Measurements from ENCODE around the gene MAPT.

Gene MAPT

DNA sequence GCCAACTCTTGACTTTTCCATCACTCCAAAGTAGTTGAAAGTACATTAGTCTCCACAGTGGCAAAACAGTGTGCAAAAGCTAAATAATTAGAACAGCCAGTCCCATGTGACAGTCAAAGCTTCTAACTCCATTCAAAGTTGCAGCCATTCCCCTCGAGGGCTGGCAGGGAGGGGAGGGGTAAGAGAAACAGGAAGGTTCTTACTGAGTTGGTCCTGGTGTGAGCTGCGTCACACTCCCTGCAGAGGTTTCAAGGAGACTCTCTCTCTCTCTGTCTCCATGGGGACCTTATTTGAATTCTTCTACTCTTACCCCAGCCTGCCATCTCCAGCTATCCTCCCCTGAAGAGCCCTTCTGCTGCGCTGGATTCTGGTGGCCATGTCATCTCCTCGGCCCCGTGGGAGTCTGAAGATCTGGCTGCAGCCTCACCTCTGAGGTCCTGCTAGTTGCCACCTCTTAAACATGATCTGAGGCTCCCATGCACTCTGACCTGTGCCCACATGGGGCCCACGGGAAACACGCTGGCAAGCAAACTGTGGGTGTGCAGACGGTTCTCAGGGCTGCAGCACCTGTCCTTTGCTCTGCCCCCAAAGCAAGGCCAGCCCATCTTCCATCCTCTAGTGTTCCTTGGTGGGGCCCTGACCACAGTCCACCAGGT is 81.4 kb downstream of the MAPT start:
- Histone ChIP-seq H4K20me1 (ENCODE audit: insufficient read depth, low read length) (no peaks in the 10 kb centered on the region), H3K9ac (ENCODE audit: low read depth, low read length) (no peak overlapping the region), H3K4me3 (ENCODE audit: low read depth in 1 of 2, low read length in 2 of 2) (no peak overlapping the region), H3K4me1 (ENCODE audit: insufficient read depth, low read length) (no peaks in the 10 kb centered on the region), H3K79me2 (ENCODE audit: insufficient read depth, low read length) (no peaks in the 10 kb centered on the region), H2AFZ (ENCODE audit: low read depth, low read length) (no peak overlapping the region), H3K27ac (ENCODE audit: low read length) (no peak overlapping the region), H3K4me2 (ENCODE audit: insufficient read depth, low read length) (no peak overlapping the region), H3K27me3 (ENCODE audit: insufficient read depth, low read length, poor library complexity) (peaks cover 3% of the 10 kb centered on the region), H3K9me3 (ENCODE audit: insufficient read depth, low read length, severe bottlenecking) (no peaks in the 10 kb centered on the region), H3K36me3 (ENCODE audit: insufficient read depth, low read length) (no peaks in the 10 kb centered on the region)
- TF ChIP-seq, protein P1, sequence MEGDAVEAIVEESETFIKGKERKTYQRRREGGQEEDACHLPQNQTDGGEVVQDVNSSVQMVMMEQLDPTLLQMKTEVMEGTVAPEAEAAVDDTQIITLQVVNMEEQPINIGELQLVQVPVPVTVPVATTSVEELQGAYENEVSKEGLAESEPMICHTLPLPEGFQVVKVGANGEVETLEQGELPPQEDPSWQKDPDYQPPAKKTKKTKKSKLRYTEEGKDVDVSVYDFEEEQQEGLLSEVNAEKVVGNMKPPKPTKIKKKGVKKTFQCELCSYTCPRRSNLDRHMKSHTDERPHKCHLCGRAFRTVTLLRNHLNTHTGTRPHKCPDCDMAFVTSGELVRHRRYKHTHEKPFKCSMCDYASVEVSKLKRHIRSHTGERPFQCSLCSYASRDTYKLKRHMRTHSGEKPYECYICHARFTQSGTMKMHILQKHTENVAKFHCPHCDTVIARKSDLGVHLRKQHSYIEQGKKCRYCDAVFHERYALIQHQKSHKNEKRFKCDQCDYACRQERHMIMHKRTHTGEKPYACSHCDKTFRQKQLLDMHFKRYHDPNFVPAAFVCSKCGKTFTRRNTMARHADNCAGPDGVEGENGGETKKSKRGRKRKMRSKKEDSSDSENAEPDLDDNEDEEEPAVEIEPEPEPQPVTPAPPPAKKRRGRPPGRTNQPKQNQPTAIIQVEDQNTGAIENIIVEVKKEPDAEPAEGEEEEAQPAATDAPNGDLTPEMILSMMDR (IDR thresholded peaks at IDR 0.05; ENCODE audit: borderline replicate concordance, extremely low read depth, low read length, poor library complexity, severe bottlenecking): no peak
- TF ChIP-seq EZH2 (IDR thresholded peaks at IDR 0.05; ENCODE audit: borderline replicate concordance, low read depth, low read length, severe bottlenecking): no peak
- ATAC-seq (ENCODE audit: insufficient read depth, low read depth): no peak
- no peak for DNase-seq

DNA sequence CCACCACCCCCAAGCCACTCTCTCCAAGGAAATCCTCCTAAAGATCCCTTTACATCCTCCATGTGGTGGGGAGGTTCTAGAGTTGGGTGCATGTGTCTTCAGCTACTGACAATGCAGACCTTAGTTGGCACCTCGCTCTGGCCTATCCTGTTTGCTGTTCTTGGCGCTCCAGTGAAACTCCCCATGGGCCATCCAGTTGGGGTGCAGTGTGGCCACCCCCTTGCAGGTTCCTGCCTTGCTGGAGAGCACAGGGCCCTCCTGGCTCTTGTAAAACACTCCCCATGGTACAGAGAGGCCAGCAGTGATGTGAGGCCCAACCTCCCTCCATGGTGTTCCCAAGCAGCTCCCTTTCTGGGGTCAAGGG is 82.0 kb downstream of the MAPT start:
- H3K27me3 ChIP-seq (ENCODE audit: insufficient read depth, low read length, poor library complexity): peaks cover 4% of the 10 kb centered on the region
- no peaks in the 10 kb centered on the region for H4K20me1 ChIP-seq (ENCODE audit: insufficient read depth, low read length)
- no peak overlapping the region for H2AFZ ChIP-seq (ENCODE audit: low read depth, low read length)
- no peaks in the 10 kb centered on the region for H3K9me3 ChIP-seq (ENCODE audit: insufficient read depth, low read length, severe bottlenecking)
- H3K4me2 ChIP-seq (ENCODE audit: insufficient read depth, low read length): no peak overlapping the region
- no peaks in the 10 kb centered on the region for H3K36me3 ChIP-seq (ENCODE audit: insufficient read depth, low read length)
- DNase-seq: no peak
- H3K27ac ChIP-seq (ENCODE audit: low read length): no peak overlapping the region
- H3K4me1 ChIP-seq (ENCODE audit: insufficient read depth, low read length): no peaks in the 10 kb centered on the region
- H3K79me2 ChIP-seq (ENCODE audit: insufficient read depth, low read length): no peaks in the 10 kb centered on the region
- TF ChIP-seq, protein P1 (IDR thresholded peaks at IDR 0.05; ENCODE audit: borderline replicate concordance, extremely low read depth, low read length, poor library complexity, severe bottlenecking): no peak
- no peak for TF ChIP-seq EZH2 (IDR thresholded peaks at IDR 0.05; ENCODE audit: borderline replicate concordance, low read depth, low read length, severe bottlenecking)
- H3K9ac ChIP-seq (ENCODE audit: low read depth, low read length): no peak overlapping the region
- H3K4me3 ChIP-seq (ENCODE audit: low read depth in 1 of 2, low read length in 2 of 2): no peak overlapping the region
- no peak for ATAC-seq (ENCODE audit: insufficient read depth, low read depth)

DNA sequence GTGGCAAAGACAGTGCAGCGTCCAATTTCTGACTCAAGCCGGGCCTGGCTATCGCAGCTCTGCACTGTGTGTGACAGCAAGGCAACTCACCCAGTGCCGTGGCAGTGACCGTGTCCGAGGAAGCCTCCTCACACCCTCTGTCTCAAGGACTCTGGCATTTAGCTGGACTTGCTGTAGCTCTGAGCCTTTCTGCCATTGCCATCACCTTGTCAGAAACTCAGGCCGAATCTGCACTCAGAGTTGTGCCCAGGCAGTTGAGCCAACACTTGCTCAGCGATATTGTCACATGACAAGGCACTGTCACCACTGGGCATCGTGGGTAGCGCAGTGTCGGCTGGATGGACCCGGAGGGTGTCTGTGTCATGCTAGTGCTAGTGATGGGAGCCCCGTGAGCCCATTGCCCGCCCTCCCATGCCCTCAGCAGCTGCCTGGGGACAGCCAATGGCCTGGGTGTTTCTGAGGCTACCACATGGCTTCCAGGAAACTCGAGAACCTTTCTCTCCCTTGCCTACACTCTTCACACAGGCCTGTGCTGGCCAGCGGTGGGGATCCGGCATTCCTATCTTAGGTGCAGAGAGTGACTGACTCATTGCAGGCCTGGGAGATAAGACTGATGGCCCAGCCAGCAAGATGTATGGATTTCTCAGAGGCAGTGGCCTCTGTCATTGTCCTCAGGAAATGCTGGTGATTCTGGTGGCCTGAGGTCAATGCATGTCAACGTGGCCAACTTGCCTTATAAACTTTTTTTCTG is 82.6 kb downstream of the MAPT start:
- H3K27ac ChIP-seq (ENCODE audit: low read length): no peak overlapping the region
- no peaks in the 10 kb centered on the region for H3K9me3 ChIP-seq (ENCODE audit: insufficient read depth, low read length, severe bottlenecking)
- H3K27me3 ChIP-seq (ENCODE audit: insufficient read depth, low read length, poor library complexity): peaks cover 4% of the 10 kb centered on the region
- no peak overlapping the region for H3K4me2 ChIP-seq (ENCODE audit: insufficient read depth, low read length)
- H2AFZ ChIP-seq (ENCODE audit: low read depth, low read length): no peak overlapping the region
- no peaks in the 10 kb centered on the region for H4K20me1 ChIP-seq (ENCODE audit: insufficient read depth, low read length)
- H3K9ac ChIP-seq (ENCODE audit: low read depth, low read length): no peak overlapping the region
- ATAC-seq (ENCODE audit: insufficient read depth, low read depth): no peak
- no peak overlapping the region for H3K4me3 ChIP-seq (ENCODE audit: low read depth in 1 of 2, low read length in 2 of 2)
- H3K4me1 ChIP-seq (ENCODE audit: insufficient read depth, low read length): no peaks in the 10 kb centered on the region
- no peak for TF ChIP-seq EZH2 (IDR thresholded peaks at IDR 0.05; ENCODE audit: borderline replicate concordance, low read depth, low read length, severe bottlenecking)
- TF ChIP-seq, protein P1 (IDR thresholded peaks at IDR 0.05; ENCODE audit: borderline replicate concordance, extremely low read depth, low read length, poor library complexity, severe bottlenecking): no peak
- DNase-seq: no peak
- no peaks in the 10 kb centered on the region for H3K79me2 ChIP-seq (ENCODE audit: insufficient read depth, low read length)
- no peaks in the 10 kb centered on the region for H3K36me3 ChIP-seq (ENCODE audit: insufficient read depth, low read length)
